Measurements from ENCODE around the gene RNU6-8.

The RNU6-8 gene

GRCh38 chr14:32189811-32190210, 13.3 kb downstream of the RNU6-8 start:
- TF ChIP-seq ZNF565 (CRISPR knock-in tag; conservative IDR thresholded peaks at IDR 0.05; ENCODE audit: low read depth) (no peak), OSR1 (CRISPR knock-in tag; IDR thresholded peaks at IDR 0.05) (no peak), TOX (CRISPR knock-in tag; IDR thresholded peaks at IDR 0.05; ENCODE audit: borderline replicate concordance) (no peak), RARB (CRISPR knock-in tag; IDR thresholded peaks at IDR 0.05) (no peak), ZNF70 (CRISPR knock-in tag; IDR thresholded peaks at IDR 0.05) (no peak), CSRNP3 (CRISPR knock-in tag; IDR thresholded peaks at IDR 0.05) (no peak), ZC3H10 (CRISPR knock-in tag; IDR thresholded peaks at IDR 0.05) (no peak), ZFP3 (CRISPR knock-in tag; IDR thresholded peaks at IDR 0.05) (no peak), SNAI2 (CRISPR knock-in tag; IDR thresholded peaks at IDR 0.05) (no peak), BACH2 (CRISPR knock-in tag; IDR thresholded peaks at IDR 0.05; ENCODE audit: borderline replicate concordance) (no peak), POU6F1 (CRISPR knock-in tag; IDR thresholded peaks at IDR 0.05; ENCODE audit: borderline replicate concordance, low read depth) (no peak), CREB5 (CRISPR knock-in tag; IDR thresholded peaks at IDR 0.05; ENCODE audit: low read depth) (no peak)

GRCh38 chr14:32186248-32186647, 16.8 kb downstream of the RNU6-8 start:
- no peak for ATAC-seq
- TF ChIP-seq CREB5 (CRISPR knock-in tag; IDR thresholded peaks at IDR 0.05; ENCODE audit: low read depth) (no peak), ISL1 (CRISPR knock-in tag; IDR thresholded peaks at IDR 0.05) (no peak), ARNTL (CRISPR knock-in tag; IDR thresholded peaks at IDR 0.05; ENCODE audit: borderline replicate concordance, low read depth) (no peak), POU6F1 (CRISPR knock-in tag; IDR thresholded peaks at IDR 0.05; ENCODE audit: borderline replicate concordance, low read depth) (no peak), PPARA (CRISPR knock-in tag; IDR thresholded peaks at IDR 0.05; ENCODE audit: borderline replicate concordance) (no peak), TOX (CRISPR knock-in tag; IDR thresholded peaks at IDR 0.05; ENCODE audit: borderline replicate concordance) (no peak), CSDC2 (CRISPR knock-in tag; IDR thresholded peaks at IDR 0.05) (no peak), ZC3H10 (CRISPR knock-in tag; IDR thresholded peaks at IDR 0.05) (no peak), ZNF565 (CRISPR knock-in tag; conservative IDR thresholded peaks at IDR 0.05; ENCODE audit: low read depth) (no peak), TSHZ2 (CRISPR knock-in tag; IDR thresholded peaks at IDR 0.05) (no peak), ZNF8 (CRISPR knock-in tag; IDR thresholded peaks at IDR 0.05) (no peak), SNAI2 (CRISPR knock-in tag; IDR thresholded peaks at IDR 0.05) (no peak), ZNF70 (CRISPR knock-in tag; IDR thresholded peaks at IDR 0.05) (no peak), ZFP3 (CRISPR knock-in tag; IDR thresholded peaks at IDR 0.05) (no peak), GLIS3 (CRISPR knock-in tag; IDR thresholded peaks at IDR 0.05) (no peak), ZFP30 (CRISPR knock-in tag; IDR thresholded peaks at IDR 0.05) (no peak), CSRNP3 (CRISPR knock-in tag; IDR thresholded peaks at IDR 0.05) (no peak), TCF4 (CRISPR knock-in tag; IDR thresholded peaks at IDR 0.05; ENCODE audit: borderline replicate concordance) (no peak)

More at GRCh38 chr14:32189811-32190210, 13.3 kb downstream of the RNU6-8 start:
- ATAC-seq = no peak

All from SK-N-SH treated with all-trans-retinoic acid at 6 μM for 48 hours (cell line).